GM18951 (cell line): ENCODE measurements around the gene ENPP1.

Source experiments
- POLR2A ChIP-seq: IDR thresholded peaks from 4 replicates; pipeline ENCODE4 v1.6.1; 2011; ENCODE audit warnings: mild to moderate bottlenecking; ENCODE audit not compliant: insufficient read length, insufficient read depth; ENCODE audit errors: extremely low read depth
- in situ Hi-C: fragments of 300-500 bp; cut with MboI; formaldehyde crosslinking; loops from one replicate; pipeline ENCODE4 v1.12.0; 2022; ENCODE audit warnings: low sequenced_read_pairs, mixed read lengths, inconsistent platforms; ENCODE audit not compliant: unreplicated experiment

Gene ENPP1

GRCh38 chr6:131803007-131803769 lies 4.6 kb upstream of the ENPP1 start:
- in situ Hi-C loops: no loop called here
- TF ChIP-seq POLR2A: no peak

GRCh38 chr6:131804131-131804530 lies 3.7 kb upstream of the ENPP1 start:
- no peak for TF ChIP-seq POLR2A
- in situ Hi-C loops: no loop called here

- in situ Hi-C loops: no loop called here
- TF ChIP-seq POLR2A: no peak
Measured at GRCh38 chr6:131807321-131807643, 538 bp upstream of the ENPP1 start.

- in situ Hi-C loops: no loop called here
- TF ChIP-seq POLR2A: no peak
Measured at GRCh38 chr6:131808460-131809269, 845 bp downstream of the ENPP1 start.

- in situ Hi-C loops: no loop called here
- no peak for TF ChIP-seq POLR2A
Measured at GRCh38 chr6:131811500-131811899, 3.7 kb downstream of the ENPP1 start.

GRCh38 chr6:131813991-131814390 lies 6.2 kb downstream of the ENPP1 start:
- in situ Hi-C loops: no loop called here
- TF ChIP-seq POLR2A: no peak

- in situ Hi-C loops: no loop called here
- TF ChIP-seq POLR2A: no peak
Measured at GRCh38 chr6:131816869-131817268, 9.0 kb downstream of the ENPP1 start.

GRCh38 chr6:131819572-131820124 lies 11.8 kb downstream of the ENPP1 start:
- in situ Hi-C loops: no loop called here

GRCh38 chr6:131821010-131821807 lies 13.4 kb downstream of the ENPP1 start:
- in situ Hi-C loops: no loop called here
- TF ChIP-seq POLR2A: no peak

More at GRCh38 chr6:131819572-131820124, 11.8 kb downstream of the ENPP1 start:
- no peak for TF ChIP-seq POLR2A

- TF ChIP-seq POLR2A: no peak
- in situ Hi-C loops: no loop called here
Measured at GRCh38 chr6:131822119-131822518, 14.3 kb downstream of the ENPP1 start.

GRCh38 chr6:131823276-131823902 lies 15.6 kb downstream of the ENPP1 start:
- in situ Hi-C loops: no loop called here
- no peak for TF ChIP-seq POLR2A

GRCh38 chr6:131825946-131826345 lies 18.1 kb downstream of the ENPP1 start:
- in situ Hi-C loops: no loop called here
- no peak for TF ChIP-seq POLR2A
